IPS DF 6.9 (cell line): ENCODE data around the gene DDTL.

Experiments
- DNase-seq: peaks from one replicate; pipeline ENCODE4 v3.0.0-alpha.2; 2013; ENCODE audit warnings: low read depth, low spot score
- H3K27ac ChIP-seq: one replicate; pipeline ENCODE4 v1.5.1; 2013; ENCODE audit warnings: low read length, control low read depth
- H3K27me3 ChIP-seq: 2 replicates; pipeline ENCODE4 v1.6.1; 2013; ENCODE audit warnings: mild to moderate bottlenecking, low read length; ENCODE audit not compliant: control insufficient read depth, insufficient read depth
- H3K36me3 ChIP-seq: 2 replicates; pipeline ENCODE4 v1.6.1; 2013; ENCODE audit warnings: low read length; ENCODE audit not compliant: control insufficient read depth, insufficient read depth
- H3K4me1 ChIP-seq: 2 replicates; pipeline ENCODE4 v1.6.1; 2013; ENCODE audit warnings: low read length; ENCODE audit not compliant: control insufficient read depth, insufficient read depth
- H3K4me3 ChIP-seq: 2 replicates; pipeline ENCODE4 v1.5.1; 2013; ENCODE audit warnings: mild to moderate bottlenecking, low read length
- H3K9me3 ChIP-seq: 2 replicates; pipeline ENCODE4 v1.6.1; 2013; ENCODE audit warnings: low read length, inconsistent platforms; ENCODE audit not compliant: control insufficient read depth, insufficient read depth
- WGBS: extraction: QIAGEN DNeasy Blood & Tissue Kit; methylation state at CpG from one replicate; pipeline ENCODE4 v1.1.7; 2013; ENCODE audit warnings: mixed read lengths, missing lambda C conversion rate; ENCODE audit not compliant: insufficient read length, insufficient coverage; 5-methylcytosine and 5-hydroxymethylcytosine counted together

DDTL gene

GRCh38 chr22:24021304-24021703, 54.6 kb downstream of the DDTL start:
- no peaks in the 10 kb centered on the region for H3K9me3 ChIP-seq
- no peak for DNase-seq
- no peak overlapping the region for H3K4me3 ChIP-seq
- H3K27ac ChIP-seq = no peak overlapping the region
- H3K36me3 ChIP-seq = no peaks in the 10 kb centered on the region
- no peaks in the 10 kb centered on the region for H3K4me1 ChIP-seq
- no CpG with 5 or more reads among the region's 3 CpGs for WGBS
- no peaks in the 10 kb centered on the region for H3K27me3 ChIP-seq
